ENCODE results near the gene MICA. TPM values are rescaled to one million over a fixed set of nuclear protein-coding genes. Genes with fewer than 3 reads are reported as not detected.

Gene MICA
- total RNA-seq, 1 donor from 2014 or later = 0.42 TPM

DNA sequence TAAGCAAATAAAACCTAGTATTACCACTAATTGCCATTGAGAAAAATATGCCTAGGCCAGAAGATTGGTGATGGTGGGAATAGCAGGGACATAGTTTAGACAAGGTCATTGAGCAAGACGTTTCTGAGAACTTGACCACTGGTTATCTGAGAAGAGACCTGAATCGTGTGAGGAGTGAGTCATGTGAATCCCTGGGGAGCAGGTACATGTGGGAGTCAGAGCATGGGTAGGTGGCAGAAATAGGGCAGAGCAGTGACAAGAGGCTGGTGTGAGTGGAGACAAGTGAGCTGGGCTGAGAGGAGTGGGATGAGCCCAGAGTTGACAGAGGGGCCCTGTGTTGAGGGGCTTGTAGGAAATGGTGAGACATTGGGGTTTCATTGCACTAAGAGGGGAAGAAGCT, 16.4 kb downstream of the MICA start:
- Mint-ChIP-seq H3K4me1 (ENCODE audit: low read depth, unreplicated experiment) (no peaks in the 10 kb centered on the region), H3K4me3 (ENCODE audit: unreplicated experiment) (no peak overlapping the region), H3K27ac (ENCODE audit: unreplicated experiment) (peak overlapping the region; percentile 24), H3K27me3 (ENCODE audit: unreplicated experiment) (no peaks in the 10 kb centered on the region), H3K36me3 (ENCODE audit: unreplicated experiment) (no peaks in the 10 kb centered on the region), H3K9me3 (ENCODE audit: unreplicated experiment) (peaks cover 2% of the 10 kb centered on the region)
- no peak for DNase-seq
- TF ChIP-seq, protein P1, sequence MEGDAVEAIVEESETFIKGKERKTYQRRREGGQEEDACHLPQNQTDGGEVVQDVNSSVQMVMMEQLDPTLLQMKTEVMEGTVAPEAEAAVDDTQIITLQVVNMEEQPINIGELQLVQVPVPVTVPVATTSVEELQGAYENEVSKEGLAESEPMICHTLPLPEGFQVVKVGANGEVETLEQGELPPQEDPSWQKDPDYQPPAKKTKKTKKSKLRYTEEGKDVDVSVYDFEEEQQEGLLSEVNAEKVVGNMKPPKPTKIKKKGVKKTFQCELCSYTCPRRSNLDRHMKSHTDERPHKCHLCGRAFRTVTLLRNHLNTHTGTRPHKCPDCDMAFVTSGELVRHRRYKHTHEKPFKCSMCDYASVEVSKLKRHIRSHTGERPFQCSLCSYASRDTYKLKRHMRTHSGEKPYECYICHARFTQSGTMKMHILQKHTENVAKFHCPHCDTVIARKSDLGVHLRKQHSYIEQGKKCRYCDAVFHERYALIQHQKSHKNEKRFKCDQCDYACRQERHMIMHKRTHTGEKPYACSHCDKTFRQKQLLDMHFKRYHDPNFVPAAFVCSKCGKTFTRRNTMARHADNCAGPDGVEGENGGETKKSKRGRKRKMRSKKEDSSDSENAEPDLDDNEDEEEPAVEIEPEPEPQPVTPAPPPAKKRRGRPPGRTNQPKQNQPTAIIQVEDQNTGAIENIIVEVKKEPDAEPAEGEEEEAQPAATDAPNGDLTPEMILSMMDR (IDR thresholded peaks at IDR 0.05; ENCODE audit: partially characterized antibody, unreplicated experiment) = no peak

DNA sequence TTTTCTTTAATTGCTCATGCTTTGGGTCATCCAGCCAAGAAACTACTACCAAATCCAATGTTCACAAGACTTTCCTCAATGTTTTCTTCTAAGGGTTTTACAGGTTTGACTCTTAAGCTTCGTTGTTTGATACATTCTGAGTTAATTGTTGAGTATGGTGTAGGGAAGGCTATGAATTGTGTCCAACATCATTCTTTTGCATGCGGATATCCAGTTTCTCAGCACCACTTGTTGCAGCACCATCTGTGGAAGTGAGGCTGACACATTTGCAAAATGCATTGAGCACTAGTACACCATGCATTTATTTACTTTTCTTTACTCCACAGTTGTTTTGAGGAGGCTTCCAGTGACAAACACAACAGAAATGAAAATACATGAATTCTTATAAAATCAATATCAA, 17.2 kb downstream of the MICA start:
- no peaks in the 10 kb centered on the region for H3K27me3 Mint-ChIP-seq (ENCODE audit: unreplicated experiment)
- no peaks in the 10 kb centered on the region for H3K36me3 Mint-ChIP-seq (ENCODE audit: unreplicated experiment)

DNA sequence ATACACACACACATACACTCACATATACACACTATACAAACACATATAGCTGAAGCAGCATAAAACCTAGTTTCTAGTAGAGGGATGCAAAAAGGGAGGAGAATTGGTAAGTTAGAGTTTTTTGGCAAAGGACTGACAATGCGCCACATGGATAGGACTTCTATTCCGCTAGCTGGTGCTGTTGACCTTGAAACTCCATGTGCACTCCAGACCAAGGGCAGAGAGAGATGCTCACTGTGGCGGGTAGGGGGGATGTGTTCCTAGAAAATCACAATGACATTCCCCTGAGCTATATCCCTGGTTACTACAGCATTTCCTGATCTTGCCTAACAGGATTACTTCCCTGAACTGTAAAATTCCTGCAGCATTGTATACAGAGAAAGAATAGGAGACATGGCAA, 19.2 kb downstream of the MICA start:
- Mint-ChIP-seq H3K27ac (ENCODE audit: unreplicated experiment) (no peak overlapping the region), H3K4me3 (ENCODE audit: unreplicated experiment) (no peak overlapping the region), H3K4me1 (ENCODE audit: low read depth, unreplicated experiment) (no peaks in the 10 kb centered on the region), H3K9me3 (ENCODE audit: unreplicated experiment) (peaks cover 2% of the 10 kb centered on the region), H3K36me3 (ENCODE audit: unreplicated experiment) (no peaks in the 10 kb centered on the region), H3K27me3 (ENCODE audit: unreplicated experiment) (no peaks in the 10 kb centered on the region)
- DNase-seq = no peak
- TF ChIP-seq, protein P1 (IDR thresholded peaks at IDR 0.05; ENCODE audit: partially characterized antibody, unreplicated experiment) = no peak

More for the DNA sequence above, 17.2 kb downstream of the MICA start:
- peaks cover 2% of the 10 kb centered on the region for H3K9me3 Mint-ChIP-seq (ENCODE audit: unreplicated experiment)
- TF ChIP-seq, protein P1 (IDR thresholded peaks at IDR 0.05; ENCODE audit: partially characterized antibody, unreplicated experiment) = no peak
- H3K4me1 Mint-ChIP-seq (ENCODE audit: low read depth, unreplicated experiment) = no peaks in the 10 kb centered on the region
- no peak overlapping the region for H3K4me3 Mint-ChIP-seq (ENCODE audit: unreplicated experiment)
- no peak for DNase-seq
- H3K27ac Mint-ChIP-seq (ENCODE audit: unreplicated experiment) = no peak overlapping the region

DNA sequence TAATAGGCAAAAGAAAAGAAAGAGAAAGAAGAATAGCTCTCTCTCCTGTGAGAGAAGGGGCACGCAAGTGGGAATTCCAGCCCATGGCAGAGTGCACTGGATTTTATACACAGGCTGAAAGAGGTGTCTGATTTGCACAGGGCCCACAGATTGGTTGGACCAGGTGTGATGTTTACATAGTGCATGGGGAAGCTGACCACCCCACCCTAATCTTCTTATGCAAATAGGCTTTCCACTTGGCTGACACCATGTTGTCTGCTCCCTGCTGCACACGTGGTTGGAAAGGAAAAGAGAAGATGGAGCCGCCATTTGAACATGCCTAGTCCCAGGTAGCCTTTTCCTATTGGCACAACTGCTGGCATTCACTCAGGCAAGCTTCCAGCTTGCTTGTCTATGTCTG, 20.2 kb downstream of the MICA start:
- no peaks in the 10 kb centered on the region for H3K4me1 Mint-ChIP-seq (ENCODE audit: low read depth, unreplicated experiment)
- DNase-seq = no peak
- H3K27me3 Mint-ChIP-seq (ENCODE audit: unreplicated experiment) = no peaks in the 10 kb centered on the region
- TF ChIP-seq, protein P1 (IDR thresholded peaks at IDR 0.05; ENCODE audit: partially characterized antibody, unreplicated experiment) = no peak
- no peaks in the 10 kb centered on the region for H3K36me3 Mint-ChIP-seq (ENCODE audit: unreplicated experiment)
- peaks cover 2% of the 10 kb centered on the region for H3K9me3 Mint-ChIP-seq (ENCODE audit: unreplicated experiment)
- no peak overlapping the region for H3K4me3 Mint-ChIP-seq (ENCODE audit: unreplicated experiment)
- no peak overlapping the region for H3K27ac Mint-ChIP-seq (ENCODE audit: unreplicated experiment)

DNA sequence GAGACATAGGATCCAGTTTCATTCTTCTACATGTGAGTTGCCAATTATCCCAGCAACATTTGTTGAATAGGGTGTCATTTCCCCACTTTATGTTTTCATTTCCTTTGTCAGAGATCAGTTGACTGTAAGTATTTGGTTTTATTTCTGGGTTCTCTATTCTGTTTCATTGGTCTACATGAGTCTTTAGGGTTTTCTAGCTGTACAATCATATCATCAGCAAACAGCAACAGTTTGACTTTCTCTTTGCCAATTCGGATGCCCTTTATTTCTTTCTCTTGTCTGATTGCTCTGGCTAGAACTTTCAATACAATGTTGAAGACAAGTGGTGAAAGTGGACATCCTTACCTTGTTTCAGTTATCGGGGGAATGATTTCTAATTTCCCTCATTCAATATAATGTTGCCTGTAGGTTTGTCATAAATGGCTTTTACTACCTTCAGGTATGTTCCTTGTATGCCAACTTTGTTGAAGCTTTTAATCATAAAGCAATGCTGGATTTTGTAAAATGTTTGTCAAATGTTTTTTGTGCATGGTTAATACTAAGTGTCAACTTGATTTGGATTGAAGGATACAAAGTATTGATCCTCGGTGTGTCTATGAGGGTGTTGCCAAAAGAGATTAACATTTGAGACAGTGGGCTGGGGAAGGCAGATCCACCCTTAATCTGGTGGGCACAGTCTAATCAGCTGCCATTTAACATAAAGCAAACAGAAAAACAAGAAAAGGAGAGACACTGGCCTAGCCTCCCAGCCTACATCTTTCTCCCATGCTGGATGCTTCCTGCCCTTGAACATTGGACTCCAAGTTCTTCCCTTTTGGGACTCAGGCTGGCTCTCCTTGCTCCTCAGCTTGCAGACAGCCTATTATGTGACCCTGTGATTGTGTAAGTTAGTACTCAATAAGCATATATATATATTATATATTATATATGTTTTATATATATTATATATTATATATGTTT, 23.3 kb downstream of the MICA start:
- DNase-seq = no peak
- H3K36me3 Mint-ChIP-seq (ENCODE audit: unreplicated experiment) = peaks cover 5% of the 10 kb centered on the region
- H3K27me3 Mint-ChIP-seq (ENCODE audit: unreplicated experiment) = peaks cover 2% of the 10 kb centered on the region
- H3K27ac Mint-ChIP-seq (ENCODE audit: unreplicated experiment) = no peak overlapping the region
- TF ChIP-seq, protein P1 (IDR thresholded peaks at IDR 0.05; ENCODE audit: partially characterized antibody, unreplicated experiment) = no peak
- H3K4me3 Mint-ChIP-seq (ENCODE audit: unreplicated experiment) = no peak overlapping the region
- peaks cover 4% of the 10 kb centered on the region for H3K9me3 Mint-ChIP-seq (ENCODE audit: unreplicated experiment)
- no peaks in the 10 kb centered on the region for H3K4me1 Mint-ChIP-seq (ENCODE audit: low read depth, unreplicated experiment)

All from glutamatergic neuron (in vitro differentiated cells).